ENCODE measurements around the gene ITGB4.

Gene ITGB4

DNA sequence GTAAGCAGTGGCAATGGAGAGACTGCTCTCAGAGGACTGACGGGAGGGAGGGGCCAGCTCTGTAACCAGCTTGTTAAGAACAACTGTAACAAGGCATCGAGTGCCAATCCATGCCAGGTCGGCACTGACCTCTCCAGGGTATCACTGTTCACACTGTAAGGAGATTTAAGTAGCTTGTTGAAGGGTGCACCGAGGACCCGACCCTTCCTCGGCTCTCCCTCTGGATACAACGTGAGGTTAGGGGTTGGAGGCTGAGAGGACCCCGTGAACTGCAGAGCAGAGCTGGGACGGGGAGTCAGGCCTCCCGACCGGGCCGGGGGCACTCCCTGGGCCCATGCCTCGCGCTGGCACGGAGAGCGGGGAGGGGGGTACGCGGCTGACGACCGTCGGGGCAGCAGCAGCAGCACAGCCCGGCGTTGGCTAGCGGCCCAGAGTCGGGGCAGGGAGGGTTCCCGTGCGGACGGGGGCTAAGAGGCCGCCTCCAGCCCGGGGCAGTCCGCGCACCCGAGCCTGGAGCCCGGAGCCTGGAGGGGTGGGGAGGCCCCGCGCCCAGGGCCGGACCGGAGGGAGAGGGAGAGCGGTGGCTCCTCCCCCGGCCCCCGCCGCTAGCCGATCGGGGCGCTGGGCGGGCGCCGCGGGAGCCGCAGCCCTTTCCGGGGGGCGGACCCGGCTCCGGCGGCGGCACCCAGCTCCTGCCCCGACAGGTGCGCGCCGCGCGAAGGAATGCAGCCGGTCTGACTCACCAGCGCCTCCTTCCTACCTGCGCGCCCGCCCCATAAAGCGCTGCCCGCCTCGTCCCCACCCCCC, at the start of gene ITGB4:
Gene ITGB4, plus strand, starts transcription at position 804 of the 807 bp plus-strand sequence. CDS start 3,245 bp downstream, outside the sequence.
- DNase-seq (ENCODE audit: low read depth) = peak; percentile 95
- peak within 1 kb of the TSS; percentile 94 for H3K4me3 ChIP-seq (ENCODE audit: low read length)
- TF ChIP-seq, protein P1, sequence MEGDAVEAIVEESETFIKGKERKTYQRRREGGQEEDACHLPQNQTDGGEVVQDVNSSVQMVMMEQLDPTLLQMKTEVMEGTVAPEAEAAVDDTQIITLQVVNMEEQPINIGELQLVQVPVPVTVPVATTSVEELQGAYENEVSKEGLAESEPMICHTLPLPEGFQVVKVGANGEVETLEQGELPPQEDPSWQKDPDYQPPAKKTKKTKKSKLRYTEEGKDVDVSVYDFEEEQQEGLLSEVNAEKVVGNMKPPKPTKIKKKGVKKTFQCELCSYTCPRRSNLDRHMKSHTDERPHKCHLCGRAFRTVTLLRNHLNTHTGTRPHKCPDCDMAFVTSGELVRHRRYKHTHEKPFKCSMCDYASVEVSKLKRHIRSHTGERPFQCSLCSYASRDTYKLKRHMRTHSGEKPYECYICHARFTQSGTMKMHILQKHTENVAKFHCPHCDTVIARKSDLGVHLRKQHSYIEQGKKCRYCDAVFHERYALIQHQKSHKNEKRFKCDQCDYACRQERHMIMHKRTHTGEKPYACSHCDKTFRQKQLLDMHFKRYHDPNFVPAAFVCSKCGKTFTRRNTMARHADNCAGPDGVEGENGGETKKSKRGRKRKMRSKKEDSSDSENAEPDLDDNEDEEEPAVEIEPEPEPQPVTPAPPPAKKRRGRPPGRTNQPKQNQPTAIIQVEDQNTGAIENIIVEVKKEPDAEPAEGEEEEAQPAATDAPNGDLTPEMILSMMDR (IDR thresholded peaks at IDR 0.05; ENCODE audit: insufficient read depth, low read depth, low read length, missing control alignments) = no peak

DNA sequence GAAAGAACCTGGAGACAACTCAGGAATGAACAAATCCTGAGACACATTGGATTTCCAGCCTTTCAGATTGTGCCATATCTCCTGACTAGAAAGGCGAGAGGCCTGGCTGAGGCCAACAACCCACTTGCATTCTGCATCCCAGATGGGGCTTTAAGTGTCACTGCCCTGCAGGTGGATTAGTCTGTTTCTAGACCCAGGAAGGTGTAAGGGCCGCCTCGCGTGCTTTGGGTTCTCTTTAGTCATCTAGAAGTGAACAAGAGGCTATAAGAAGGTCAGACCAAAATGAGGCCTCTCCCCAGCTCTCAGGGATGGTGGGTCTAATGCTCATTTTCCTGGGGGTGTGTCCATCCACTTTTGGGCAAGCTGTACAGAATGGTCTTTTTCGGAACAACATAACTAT, 49.2 kb upstream of the ITGB4 start:
- TF ChIP-seq, protein P1 (IDR thresholded peaks at IDR 0.05; ENCODE audit: insufficient read depth, low read depth, low read length, missing control alignments) = no peak
- no peak overlapping the region for H3K4me3 ChIP-seq (ENCODE audit: low read length)
- DNase-seq (ENCODE audit: low read depth) = no peak

DNA sequence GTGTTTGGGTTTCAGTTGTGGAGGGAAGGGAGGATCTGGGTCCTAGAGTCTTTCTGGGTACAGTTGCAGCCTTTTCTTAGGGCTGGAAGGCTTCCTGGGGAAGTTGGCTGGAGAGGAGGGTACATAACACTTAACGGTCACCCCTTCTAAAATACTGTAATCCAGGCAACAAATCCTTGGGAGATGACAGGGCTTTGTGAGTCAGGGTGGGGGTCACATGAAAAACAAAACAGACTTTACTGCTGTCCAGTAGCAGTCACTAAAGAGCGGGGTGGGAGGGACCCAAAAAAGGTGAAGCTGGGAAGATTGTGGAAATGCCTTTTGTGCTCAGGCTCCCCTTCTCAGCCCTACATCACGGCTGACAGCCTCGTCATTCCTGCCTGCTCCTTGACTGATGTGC, 47.8 kb upstream of the ITGB4 start:
- TF ChIP-seq, protein P1 (IDR thresholded peaks at IDR 0.05; ENCODE audit: insufficient read depth, low read depth, low read length, missing control alignments) = no peak
- no peak overlapping the region for H3K4me3 ChIP-seq (ENCODE audit: low read length)
- DNase-seq (ENCODE audit: low read depth) = no peak

DNA sequence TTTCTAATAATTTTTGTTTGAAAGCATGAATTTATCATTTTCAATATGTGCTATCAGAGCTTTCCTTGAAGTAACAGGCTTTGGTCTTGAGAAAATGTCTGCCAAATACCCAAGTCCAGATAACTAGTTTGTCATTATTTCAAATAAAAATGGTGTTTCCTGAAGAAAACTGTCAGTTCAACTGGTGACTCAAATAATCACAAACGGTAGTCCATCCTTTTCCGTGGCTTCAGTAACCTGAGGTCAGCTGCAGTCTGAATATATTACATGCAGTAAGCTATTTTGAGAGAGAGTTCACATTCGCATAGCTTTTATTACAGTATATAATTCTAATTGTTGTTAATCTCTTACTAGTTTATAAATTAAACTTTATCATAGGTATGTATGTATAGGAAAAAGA, 44.8 kb upstream of the ITGB4 start:
- TF ChIP-seq, protein P1 (IDR thresholded peaks at IDR 0.05; ENCODE audit: insufficient read depth, low read depth, low read length, missing control alignments) = no peak
- no peak overlapping the region for H3K4me3 ChIP-seq (ENCODE audit: low read length)
- DNase-seq (ENCODE audit: low read depth) = no peak

DNA sequence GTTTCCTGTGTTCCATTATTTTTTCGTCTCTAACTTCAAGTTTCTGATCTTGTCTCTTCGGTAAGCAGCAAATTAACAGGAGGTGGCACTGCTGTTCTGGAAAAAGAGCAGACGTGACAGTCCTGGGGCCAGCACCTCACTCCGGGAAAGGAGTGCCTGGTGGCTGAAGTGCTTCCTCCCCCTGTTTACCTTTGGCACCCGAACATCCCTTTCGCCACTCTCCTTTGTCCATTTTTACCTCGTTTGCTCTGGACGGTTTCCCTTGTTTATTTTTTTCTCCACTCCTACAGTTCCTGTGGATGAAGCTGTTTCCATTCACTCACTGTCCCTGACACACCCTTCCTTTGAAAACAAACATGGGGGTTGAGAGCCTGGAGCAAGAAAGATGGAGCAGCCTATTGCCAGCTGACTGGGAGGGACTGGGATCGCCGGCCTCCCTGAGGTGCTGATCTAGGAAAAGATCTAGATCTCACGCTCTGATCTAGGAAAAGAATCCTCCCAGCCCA, 41.5 kb upstream of the ITGB4 start:
- H3K4me3 ChIP-seq (ENCODE audit: low read length) = no peak overlapping the region
- peak; percentile 75 for DNase-seq (ENCODE audit: low read depth)
- TF ChIP-seq, protein P1 (IDR thresholded peaks at IDR 0.05; ENCODE audit: insufficient read depth, low read depth, low read length, missing control alignments) = peak; percentile 62

DNA sequence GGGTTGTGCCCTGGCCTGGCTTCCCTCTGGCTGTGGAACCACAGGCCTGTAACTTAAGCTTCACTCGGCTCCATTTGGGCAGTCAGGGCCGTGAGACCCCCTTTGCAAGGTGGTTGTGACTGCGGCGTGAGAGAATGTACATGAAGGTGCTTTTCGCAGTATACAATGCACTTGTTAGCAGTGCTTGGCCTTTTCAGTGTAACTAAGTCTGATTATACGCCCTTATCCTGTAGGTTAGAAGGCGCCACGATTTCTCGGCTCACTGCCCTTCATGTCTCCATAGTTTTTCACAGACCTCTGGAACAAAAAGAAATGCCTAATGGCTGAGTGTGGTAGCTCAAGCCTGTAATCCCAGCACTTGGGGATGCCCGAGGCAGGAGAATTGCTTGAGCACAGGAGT, 40.8 kb upstream of the ITGB4 start:
- H3K4me3 ChIP-seq (ENCODE audit: low read length) = no peak overlapping the region
- DNase-seq (ENCODE audit: low read depth) = no peak
- TF ChIP-seq, protein P1 (IDR thresholded peaks at IDR 0.05; ENCODE audit: insufficient read depth, low read depth, low read length, missing control alignments) = no peak

Measured in epithelial cell of esophagus (primary cell).